HG02884 (cell line): Measurements from ENCODE around the gene ARHGEF1.

ENCODE experiments used
- ATAC-seq: cut with Tn5 transposase; IDR thresholded peaks from one replicate; pipeline ENCODE4 v1.9.1; 2021; ENCODE audit warnings: mild to moderate bottlenecking, moderate library complexity; ENCODE audit not compliant: unreplicated experiment

ARHGEF1 gene

GRCh38 chr19:41947091-41947490 is 64.1 kb downstream of the ARHGEF1 start:
- ATAC-seq: no peak

GRCh38 chr19:41951686-41952172 is 68.7 kb downstream of the ARHGEF1 start:
- ATAC-seq: no peak

- no peak for ATAC-seq
These were observed 72.5 kb downstream of the ARHGEF1 start for GRCh38 chr19:41955521-41955920.

GRCh38 chr19:41956621-41957020 is 73.6 kb downstream of the ARHGEF1 start:
- ATAC-seq: no peak
